K562 (cell line): ENCODE measurements around the gene CNPY2. TPM values are rescaled to one million over a fixed set of nuclear protein-coding genes. Genes with fewer than 3 reads are reported as not detected.

Source experiments
- ADNP ChIP-seq: fragments of 200-800 bp; sonication (Bioruptor generic); IDR thresholded peaks from 2 replicates; pipeline ENCODE4 v1.6.1; 2016; ENCODE audit warnings: missing genetic modification characterization, missing compliant biosample characterization
- ARID1B ChIP-seq: fragments of 450-650 bp; IDR thresholded peaks from 2 replicates; pipeline ENCODE4 v1.6.1; 2016; ENCODE audit warnings: antibody characterized with exemption, mild to moderate bottlenecking, inconsistent platforms
- ATF3 ChIP-seq, 2 experiments: fragments of 450-650 bp in 1 of 2; sonication (generic) in 1 of 2; formaldehyde crosslinking in 1 of 2; IDR thresholded peaks in 1 of 2; conservative IDR thresholded peaks in 1 of 2; 2 replicates each; pipeline versions ENCODE4 v1.6.1 to v1.8.1; 2016 to 2023; ENCODE audit warnings: mild to moderate bottlenecking in 2 of 2, moderate library complexity in 2 of 2, inconsistent platforms in 1 of 2, missing genetic modification reagents in 1 of 2
- CAMTA2 ChIP-seq: fragments of 250-450 bp; sonication (Bioruptor Pico); conservative IDR thresholded peaks from 2 replicates; pipeline ENCODE4 v1.5.1; 2022
- DPF2 ChIP-seq: fragments of 450-650 bp; IDR thresholded peaks from 2 replicates; pipeline ENCODE4 v1.6.1; 2016
- HEY1 ChIP-seq: fragments of 250-450 bp; sonication (Bioruptor Pico); IDR thresholded peaks from 2 replicates; pipeline ENCODE4 v1.5.0; 2020; ENCODE audit warnings: mild to moderate bottlenecking, moderate library complexity, borderline replicate concordance
- HLTF ChIP-seq: fragments of 450-650 bp; IDR thresholded peaks from 2 replicates; pipeline ENCODE4 v1.6.1; 2016
- HNRNPUL1 ChIP-seq: fragments of 200-400 bp; formaldehyde crosslinking; IDR thresholded peaks from 2 replicates; pipeline ENCODE4 v1.6.1; 2017; ENCODE audit warnings: low read length
- NCOA2 ChIP-seq, 2 experiments: fragments of 450-650 bp; IDR thresholded peaks; 2 replicates each; pipeline ENCODE4 v1.6.1; 2018; ENCODE audit warnings: mild to moderate bottlenecking in 2 of 2, moderate library complexity in 1 of 2; ENCODE audit not compliant: partially characterized antibody in 2 of 2
- NR2F6 ChIP-seq: fragments of 450-650 bp; formaldehyde crosslinking; IDR thresholded peaks from 2 replicates; pipeline ENCODE4 v1.4.0; 2020; ENCODE audit warnings: mild to moderate bottlenecking
- SAP30 ChIP-seq: fragments of 200-600 bp; sonication (generic); IDR thresholded peaks from 2 replicates; pipeline ENCODE4 v1.6.1; 2012; ENCODE audit warnings: borderline replicate concordance, low read depth, mild to moderate bottlenecking, moderate library complexity, low read length, control low read depth, inconsistent platforms; ENCODE audit not compliant: insufficient read depth, poor library complexity, severe bottlenecking
- YBX1 ChIP-seq: fragments of 450-650 bp; IDR thresholded peaks from 2 replicates; pipeline ENCODE4 v1.7.1; 2016; ENCODE audit warnings: mild to moderate bottlenecking
- ZFP1 ChIP-seq: fragments of 450-650 bp; formaldehyde crosslinking; IDR thresholded peaks from 2 replicates; pipeline ENCODE4 v1.4.0; 2020; ENCODE audit warnings: mild to moderate bottlenecking, mixed read lengths
- ZNF140 ChIP-seq: fragments of 250-450 bp; sonication (Bioruptor Pico); IDR thresholded peaks from 2 replicates; pipeline ENCODE4 v1.8.0; 2021; ENCODE audit warnings: moderate library complexity, mild to moderate bottlenecking, inconsistent platforms
- ZNF212 ChIP-seq: fragments of 450-650 bp; formaldehyde crosslinking; IDR thresholded peaks from 2 replicates; pipeline ENCODE4 v1.4.0; 2020; ENCODE audit warnings: mild to moderate bottlenecking
- polyA plus RNA-seq, 8 experiments: library from polyadenylated mRNA; depleted of rRNA in 4 of 8; stranded (reverse) in 5 of 8; unstranded in 3 of 8; fragments of >200 nt; fragmentation: Nextera tagmentation in 2 of 8; fragmentation: Illumina TruSeq in 1 of 8; extraction: Ambion mirVana in 2 of 8; extraction: Trizol in 1 of 8; gene quantifications; 2 replicates each; pipeline versions ENCODE4 v1.2.1 to v1.2.3, GENCODE V29; 2011 to 2014; ENCODE audit warnings: inconsistent platforms in 1 of 8, missing spikeins in 1 of 8
- total RNA-seq, 7 experiments: library from RNA; depleted of rRNA in 6 of 7; stranded (reverse); fragments of >200 nt in 6 of 7; fragmentation: Illumina TruSeq in 2 of 7; extraction: Trizol in 2 of 7; gene quantifications; 2 replicates each; pipeline versions ENCODE4 v1.2.1 to v1.2.3, GENCODE V29; 2011 to 2021; ENCODE audit warnings: low replicate concordance in 1 of 7
- TF ChIP-seq, protein P1 (sequence below): sonication (generic); formaldehyde crosslinking; IDR thresholded peaks from 2 replicates; pipeline ENCODE4 v1.8.0; 2023; ENCODE audit warnings: mild to moderate bottlenecking, missing genetic modification reagents
- TF ChIP-seq, protein P2 (sequence below), 2 experiments: fragments of 450-650 bp in 1 of 2; sonication (generic) in 1 of 2; formaldehyde crosslinking; conservative IDR thresholded peaks; 2 replicates each; pipeline versions ENCODE4 v1.4.0 to v1.8.1; 2020 to 2022; ENCODE audit warnings: mild to moderate bottlenecking in 1 of 2, missing genetic modification reagents in 1 of 2

The CNPY2 gene
- total and polyA plus RNA-seq, 9 of the 15 experiments (the other 6 are each of a cell fraction or from before 2014, with no cell fraction given) = 33.8 to 190 (median 138) TPM

- TF ChIP-seq SAP30 = no peak
- TF ChIP-seq ATF3 (IDR thresholded peaks at IDR 0.05) = peak; percentile 82
- no peak for TF ChIP-seq ATF3 (CRISPR knock-in tag; conservative IDR thresholded peaks at IDR 0.05)
- TF ChIP-seq ADNP (tag) = 0 out of 2 replicates have a peak, but pooled peaks have one; percentile 17
- peak; percentile 50 for TF ChIP-seq DPF2
- no peak for TF ChIP-seq HEY1
- peak; percentile 47; the same call in 1 of the 2 replicates for TF ChIP-seq NR2F6
- no peak for TF ChIP-seq ZNF140 (CRISPR knock-in tag)
- TF ChIP-seq ARID1B = peak; percentile 56
- TF ChIP-seq, protein P1, sequence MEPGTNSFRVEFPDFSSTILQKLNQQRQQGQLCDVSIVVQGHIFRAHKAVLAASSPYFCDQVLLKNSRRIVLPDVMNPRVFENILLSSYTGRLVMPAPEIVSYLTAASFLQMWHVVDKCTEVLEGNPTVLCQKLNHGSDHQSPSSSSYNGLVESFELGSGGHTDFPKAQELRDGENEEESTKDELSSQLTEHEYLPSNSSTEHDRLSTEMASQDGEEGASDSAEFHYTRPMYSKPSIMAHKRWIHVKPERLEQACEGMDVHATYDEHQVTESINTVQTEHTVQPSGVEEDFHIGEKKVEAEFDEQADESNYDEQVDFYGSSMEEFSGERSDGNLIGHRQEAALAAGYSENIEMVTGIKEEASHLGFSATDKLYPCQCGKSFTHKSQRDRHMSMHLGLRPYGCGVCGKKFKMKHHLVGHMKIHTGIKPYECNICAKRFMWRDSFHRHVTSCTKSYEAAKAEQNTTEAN (CRISPR knock-in tag) = no peak
- no peak for TF ChIP-seq ZNF212 (CRISPR knock-in tag)
- TF ChIP-seq CAMTA2 (CRISPR knock-in tag) = no peak
- TF ChIP-seq, protein P2, sequence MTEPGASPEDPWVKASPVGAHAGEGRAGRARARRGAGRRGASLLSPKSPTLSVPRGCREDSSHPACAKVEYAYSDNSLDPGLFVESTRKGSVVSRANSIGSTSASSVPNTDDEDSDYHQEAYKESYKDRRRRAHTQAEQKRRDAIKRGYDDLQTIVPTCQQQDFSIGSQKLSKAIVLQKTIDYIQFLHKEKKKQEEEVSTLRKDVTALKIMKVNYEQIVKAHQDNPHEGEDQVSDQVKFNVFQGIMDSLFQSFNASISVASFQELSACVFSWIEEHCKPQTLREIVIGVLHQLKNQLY (CRISPR knock-in tag; conservative IDR thresholded peaks at IDR 0.05) = no peak
- no peak for TF ChIP-seq ZFP1 (CRISPR knock-in tag)
- no peak for TF ChIP-seq HNRNPUL1
- TF ChIP-seq HLTF = no peak
- no peak for TF ChIP-seq NCOA2 (IDR thresholded peaks at IDR 0.05; ENCODE audit: partially characterized antibody in 2 of 2)
- no peak for TF ChIP-seq YBX1
These were observed 20.8 kb upstream of the CNPY2 start (continued) for GRCh38 chr12:56336361-56337167.
